GM23338 (cell line): ENCODE measurements around the gene SLC2A14.
"Not testable (repeated sequence)": the region's sequence is repeated elsewhere in the genome, so short reads cannot be mapped to it uniquely, and the experiment has no call there.

Experiments
- CREB1 ChIP-seq: fragments of 250-450 bp; sonication (Bioruptor Pico); IDR thresholded peaks from 2 replicates; pipeline ENCODE4 v1.5.0; 2020; ENCODE audit warnings: low read depth, mild to moderate bottlenecking, moderate library complexity
- EZH2 ChIP-seq: fragments of 200-600 bp; sonication (generic); IDR thresholded peaks from one replicate; pipeline ENCODE4 v1.8.0; 2017; ENCODE audit warnings: antibody characterized with exemption, mild to moderate bottlenecking, low read depth; ENCODE audit not compliant: unreplicated experiment
- EZH2phosphoT487 ChIP-seq: fragments of 200-600 bp; sonication (generic); IDR thresholded peaks from one replicate; pipeline ENCODE4 v1.8.1; 2018; ENCODE audit warnings: antibody characterized with exemption; ENCODE audit not compliant: unreplicated experiment
- JUNB ChIP-seq: IDR thresholded peaks from one replicate; pipeline ENCODE4 v1.6.1; 2016; ENCODE audit warnings: antibody characterized with exemption; ENCODE audit not compliant: unreplicated experiment
- NANOG ChIP-seq: IDR thresholded peaks from 2 replicates; pipeline ENCODE4 v1.6.1; 2016; ENCODE audit warnings: antibody characterized with exemption, borderline replicate concordance
- POLR2AphosphoS5 ChIP-seq: IDR thresholded peaks from 2 replicates; pipeline ENCODE4 v1.6.1; 2016; ENCODE audit warnings: antibody characterized with exemption, low read depth
- REST ChIP-seq: IDR thresholded peaks from one replicate; pipeline ENCODE4 v1.6.1; 2018; ENCODE audit warnings: antibody characterized with exemption; ENCODE audit not compliant: unreplicated experiment
- ZNF114 ChIP-seq: fragments of 250-450 bp; sonication (Bioruptor Pico); IDR thresholded peaks from 2 replicates; pipeline ENCODE4 v1.5.0; 2020; ENCODE audit warnings: mild to moderate bottlenecking, moderate library complexity
- TF ChIP-seq, protein P1 (sequence below), 2 experiments: fragments of 200-600 bp in 1 of 2; sonication (generic) in 1 of 2; conservative IDR thresholded peaks; 2 replicates each; pipeline versions ENCODE4 v1.5.1 to v1.6.1; 2016 to 2017; ENCODE audit warnings: antibody characterized with exemption in 2 of 2, low read depth in 2 of 2, mild to moderate bottlenecking in 2 of 2, moderate library complexity in 1 of 2
- TF ChIP-seq, protein P2 (sequence below): IDR thresholded peaks from 2 replicates; pipeline ENCODE4 v1.6.1; 2016; ENCODE audit warnings: antibody characterized with exemption

GRCh38 chr12:7880952-7881735 is 8.4 kb upstream of the SLC2A14 start:
- TF ChIP-seq, protein P1, sequence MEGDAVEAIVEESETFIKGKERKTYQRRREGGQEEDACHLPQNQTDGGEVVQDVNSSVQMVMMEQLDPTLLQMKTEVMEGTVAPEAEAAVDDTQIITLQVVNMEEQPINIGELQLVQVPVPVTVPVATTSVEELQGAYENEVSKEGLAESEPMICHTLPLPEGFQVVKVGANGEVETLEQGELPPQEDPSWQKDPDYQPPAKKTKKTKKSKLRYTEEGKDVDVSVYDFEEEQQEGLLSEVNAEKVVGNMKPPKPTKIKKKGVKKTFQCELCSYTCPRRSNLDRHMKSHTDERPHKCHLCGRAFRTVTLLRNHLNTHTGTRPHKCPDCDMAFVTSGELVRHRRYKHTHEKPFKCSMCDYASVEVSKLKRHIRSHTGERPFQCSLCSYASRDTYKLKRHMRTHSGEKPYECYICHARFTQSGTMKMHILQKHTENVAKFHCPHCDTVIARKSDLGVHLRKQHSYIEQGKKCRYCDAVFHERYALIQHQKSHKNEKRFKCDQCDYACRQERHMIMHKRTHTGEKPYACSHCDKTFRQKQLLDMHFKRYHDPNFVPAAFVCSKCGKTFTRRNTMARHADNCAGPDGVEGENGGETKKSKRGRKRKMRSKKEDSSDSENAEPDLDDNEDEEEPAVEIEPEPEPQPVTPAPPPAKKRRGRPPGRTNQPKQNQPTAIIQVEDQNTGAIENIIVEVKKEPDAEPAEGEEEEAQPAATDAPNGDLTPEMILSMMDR (conservative IDR thresholded peaks at IDR 0.05; ENCODE audit: low read depth in 2 of 2), result not testable (repeated sequence)
- TF ChIP-seq POLR2AphosphoS5; NANOG; REST; EZH2phosphoT487; EZH2; CREB1 (CRISPR knock-in tag); ZNF114 (CRISPR knock-in tag); JUNB: not testable (repeated sequence)
- TF ChIP-seq, protein P2, sequence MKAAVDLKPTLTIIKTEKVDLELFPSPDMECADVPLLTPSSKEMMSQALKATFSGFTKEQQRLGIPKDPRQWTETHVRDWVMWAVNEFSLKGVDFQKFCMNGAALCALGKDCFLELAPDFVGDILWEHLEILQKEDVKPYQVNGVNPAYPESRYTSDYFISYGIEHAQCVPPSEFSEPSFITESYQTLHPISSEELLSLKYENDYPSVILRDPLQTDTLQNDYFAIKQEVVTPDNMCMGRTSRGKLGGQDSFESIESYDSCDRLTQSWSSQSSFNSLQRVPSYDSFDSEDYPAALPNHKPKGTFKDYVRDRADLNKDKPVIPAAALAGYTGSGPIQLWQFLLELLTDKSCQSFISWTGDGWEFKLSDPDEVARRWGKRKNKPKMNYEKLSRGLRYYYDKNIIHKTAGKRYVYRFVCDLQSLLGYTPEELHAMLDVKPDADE, result not testable (repeated sequence)
